NCI-H82 (cell line): ENCODE results near the gene AHI1.

Source experiments
- DNase-seq: peaks from one replicate; lab custom pipeline; 2025; lab: John Stamatoyannopoulos, UW

The AHI1 gene

GRCh38 chr6:135451617-135452190 is 45.8 kb downstream of the AHI1 start:
- peak; percentile 51 for DNase-seq

GRCh38 chr6:135449246-135449645 is 48.3 kb downstream of the AHI1 start:
- no peak for DNase-seq

- no peak for DNase-seq
Measured at GRCh38 chr6:135440087-135440792, 57.3 kb downstream of the AHI1 start.

GRCh38 chr6:135439549-135439948 is 58.0 kb downstream of the AHI1 start:
- no peak for DNase-seq

- DNase-seq: peak; percentile 27
Measured at GRCh38 chr6:135438907-135439535, 58.5 kb downstream of the AHI1 start.

- DNase-seq: no peak
Measured at GRCh38 chr6:135434991-135435390, 62.5 kb downstream of the AHI1 start.

GRCh38 chr6:135434095-135434494 is 63.4 kb downstream of the AHI1 start:
- DNase-seq: no peak

- no peak for DNase-seq
Measured at GRCh38 chr6:135428078-135428477, 69.5 kb downstream of the AHI1 start.

GRCh38 chr6:135426833-135427232 is 70.7 kb downstream of the AHI1 start:
- no peak for DNase-seq

GRCh38 chr6:135424385-135424784 is 73.2 kb downstream of the AHI1 start:
- no peak for DNase-seq

- DNase-seq: peak; percentile 70
Measured at GRCh38 chr6:135423649-135424128, 73.9 kb downstream of the AHI1 start.

- DNase-seq: no peak
Measured at GRCh38 chr6:135419162-135419561, 78.4 kb downstream of the AHI1 start.

GRCh38 chr6:135418040-135418760 is 79.3 kb downstream of the AHI1 start:
- DNase-seq: no peak

- no peak for DNase-seq
Measured at GRCh38 chr6:135412761-135413160, 84.8 kb downstream of the AHI1 start.

- DNase-seq: no peak
Measured at GRCh38 chr6:135411849-135412248, 85.7 kb downstream of the AHI1 start.

- DNase-seq: no peak
Measured at GRCh38 chr6:135411339-135411738, 86.2 kb downstream of the AHI1 start.

- DNase-seq: no peak
Measured at GRCh38 chr6:135410856-135411255, 86.7 kb downstream of the AHI1 start.

- no peak for DNase-seq
Measured at GRCh38 chr6:135403584-135403983, 94.0 kb downstream of the AHI1 start.

- no peak for DNase-seq
Measured at GRCh38 chr6:135402311-135402710, 95.2 kb downstream of the AHI1 start.

- no peak for DNase-seq
Measured at GRCh38 chr6:135397172-135397952, 100.2 kb downstream of the AHI1 start.

- DNase-seq: no peak
Measured at GRCh38 chr6:135395136-135395535, 102.4 kb downstream of the AHI1 start.

- no peak for DNase-seq
Measured at GRCh38 chr6:135393289-135393688, 104.3 kb downstream of the AHI1 start.
